ENCODE data around the gene QDPR.
"Not testable (repeated sequence)": the region's sequence is repeated elsewhere in the genome, so short reads cannot be mapped to it uniquely, and the experiment has no call there.

QDPR gene

DNA sequence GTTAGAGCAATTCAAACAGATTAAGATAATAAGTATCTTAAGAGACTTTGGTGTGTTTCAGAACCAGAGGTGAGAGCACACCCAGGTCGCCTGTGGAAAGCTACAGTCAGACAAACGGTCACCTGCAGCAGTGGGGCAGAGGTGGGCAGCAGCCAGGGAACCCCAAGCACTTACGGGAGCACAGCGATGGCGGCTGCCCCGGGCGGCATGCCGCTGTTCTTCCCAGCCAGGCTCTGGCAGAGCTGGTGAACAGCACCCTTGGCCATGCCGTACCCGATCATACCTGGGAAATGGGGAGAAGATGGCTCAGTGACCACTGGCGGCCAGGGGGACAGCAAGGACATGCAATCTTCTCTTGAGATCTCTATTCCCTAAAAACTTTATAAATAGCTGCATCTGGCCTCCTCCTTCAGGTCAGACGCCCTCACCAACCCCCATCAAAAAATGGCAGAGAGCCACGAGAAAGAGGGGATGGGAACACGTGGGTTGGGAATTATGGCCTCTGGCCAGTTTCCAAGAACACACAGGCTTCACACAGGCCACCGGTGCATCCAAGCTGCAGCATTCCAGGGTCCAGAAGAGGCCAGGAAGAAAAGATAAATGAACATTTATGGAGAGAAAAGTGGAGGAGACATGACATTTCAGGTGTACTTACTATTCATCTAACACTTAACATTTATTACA is 19.7 kb downstream of the QDPR start:
- DNase-seq (ENCODE audit: low read depth in 1 of 2, low spot score in 1 of 2), result no peak

DNA sequence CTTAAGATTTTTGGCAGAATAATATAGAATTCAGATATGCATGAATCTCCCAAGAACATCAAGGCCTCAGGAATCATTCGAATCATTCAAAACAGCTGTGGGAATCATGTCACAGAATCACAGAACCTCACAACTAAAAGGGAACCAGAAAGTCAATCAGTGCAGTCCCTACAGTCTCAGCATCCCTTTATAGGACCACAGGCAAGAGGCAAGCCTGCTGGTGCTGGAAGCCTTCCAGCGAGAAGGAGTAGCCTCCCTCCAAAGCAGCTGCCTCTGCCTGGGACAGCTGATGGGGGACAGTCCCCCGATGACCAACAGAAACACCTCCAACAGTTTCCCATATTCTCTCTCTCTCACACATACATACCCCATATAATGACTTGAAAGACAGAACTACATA is 20.7 kb downstream of the QDPR start:
- DNase-seq (ENCODE audit: low read depth in 1 of 2, low spot score in 1 of 2), result no peak

DNA sequence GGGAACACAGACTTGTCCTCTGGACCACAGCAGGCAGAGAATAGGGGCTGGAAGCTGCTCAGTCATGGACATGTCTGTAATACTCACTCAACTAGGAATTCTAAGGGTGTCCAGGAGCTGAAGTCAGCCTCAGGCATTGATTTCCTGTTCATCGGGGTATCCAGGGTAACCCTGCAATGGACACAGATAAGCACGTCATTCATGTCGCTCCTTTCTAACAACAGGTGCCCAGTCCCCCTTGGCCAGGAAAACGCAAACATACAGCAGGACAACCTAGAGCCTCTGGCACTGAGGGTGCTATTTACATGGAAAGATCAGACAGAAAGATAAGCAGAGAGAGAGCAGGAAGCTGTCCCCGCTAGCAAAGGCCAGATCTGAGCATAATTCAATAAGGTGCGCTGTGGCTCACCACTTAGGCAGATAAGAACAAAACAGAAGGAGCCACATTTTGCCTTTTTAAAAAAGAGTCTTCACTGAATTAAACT is 21.3 kb downstream of the QDPR start:
- no peak for DNase-seq (ENCODE audit: low read depth in 1 of 2, low spot score in 1 of 2)

DNA sequence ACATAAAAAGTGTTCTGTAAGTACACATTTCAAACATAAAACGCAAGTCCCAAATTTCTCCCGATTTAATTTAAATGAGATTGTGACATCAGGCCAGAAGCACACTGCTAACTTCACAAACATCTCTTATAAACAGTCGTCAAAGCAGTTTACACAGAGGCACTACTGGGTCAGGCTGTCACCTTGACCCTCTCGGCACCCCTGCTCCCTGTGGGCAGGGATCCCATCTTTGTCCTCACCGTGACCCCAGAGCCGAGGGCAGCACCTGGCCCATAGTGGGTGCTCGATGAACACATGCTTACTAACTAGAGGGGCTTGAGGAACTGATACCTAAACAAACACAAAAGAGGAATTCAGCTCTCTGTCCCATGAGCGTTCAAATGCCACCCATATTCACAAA is 22.2 kb downstream of the QDPR start:
- no peak for DNase-seq (ENCODE audit: low read depth in 1 of 2, low spot score in 1 of 2)

DNA sequence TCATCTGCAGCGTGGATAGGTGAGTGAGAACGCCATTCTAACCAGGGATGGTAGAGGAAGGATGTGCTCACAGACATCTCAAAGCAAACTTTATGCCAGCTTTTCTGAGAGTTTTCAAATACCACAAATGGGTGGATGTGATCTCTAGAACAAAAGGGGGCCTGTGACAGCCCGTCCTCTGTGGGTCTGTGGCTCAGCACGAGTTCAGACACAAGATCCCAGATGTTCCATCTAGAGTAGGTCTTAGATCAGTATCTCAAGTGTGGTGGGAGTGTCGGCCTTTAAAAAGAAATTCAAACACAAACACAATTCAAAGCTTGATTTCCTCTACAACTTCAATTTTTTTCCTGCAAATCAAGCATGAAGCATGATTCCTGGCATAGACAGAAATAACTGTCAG is 22.8 kb downstream of the QDPR start:
- DNase-seq (ENCODE audit: low read depth in 1 of 2, low spot score in 1 of 2), result no peak

DNA sequence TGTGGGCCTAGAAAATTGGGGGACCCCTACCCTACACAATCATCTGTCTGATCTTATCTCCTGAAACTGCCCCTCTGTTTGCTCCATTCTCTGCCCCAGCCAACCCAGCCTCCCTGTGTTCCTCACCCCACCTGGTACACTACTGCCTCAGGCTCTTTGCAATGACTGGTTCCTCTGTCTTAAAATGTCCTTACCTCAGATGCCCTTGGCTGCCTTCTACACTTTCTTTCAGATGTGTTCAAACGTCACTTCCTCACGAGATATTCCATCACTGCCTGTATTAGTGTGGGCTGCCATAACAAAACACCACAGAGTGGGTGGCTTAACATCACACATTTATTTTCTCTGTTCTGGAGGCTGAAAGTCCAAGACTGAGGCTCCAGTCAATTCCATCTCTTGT is 29.2 kb downstream of the QDPR start:
- no peak for DNase-seq (ENCODE audit: low read depth in 1 of 2, low spot score in 1 of 2)

DNA sequence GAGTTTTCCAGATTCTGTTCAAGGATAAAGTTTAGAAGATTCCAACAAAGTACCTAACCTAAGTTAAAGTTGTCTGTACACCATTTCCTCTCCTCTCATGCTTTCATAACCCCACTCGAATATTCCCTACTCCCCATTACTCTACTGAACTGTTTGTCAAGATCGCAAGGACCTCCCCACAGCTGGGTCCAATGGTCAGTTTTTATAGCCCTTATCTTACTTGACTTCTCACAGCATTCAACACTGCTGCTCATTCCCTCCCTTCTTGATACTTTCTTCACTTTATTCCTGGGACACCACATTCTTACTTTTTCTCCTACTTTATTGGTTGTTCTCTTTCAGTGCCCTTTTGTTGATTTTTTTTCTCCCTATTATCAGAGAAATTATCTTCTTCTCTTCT is 30.9 kb downstream of the QDPR start:
- DNase-seq (ENCODE audit: low read depth in 1 of 2, low spot score in 1 of 2), result no peak

DNA sequence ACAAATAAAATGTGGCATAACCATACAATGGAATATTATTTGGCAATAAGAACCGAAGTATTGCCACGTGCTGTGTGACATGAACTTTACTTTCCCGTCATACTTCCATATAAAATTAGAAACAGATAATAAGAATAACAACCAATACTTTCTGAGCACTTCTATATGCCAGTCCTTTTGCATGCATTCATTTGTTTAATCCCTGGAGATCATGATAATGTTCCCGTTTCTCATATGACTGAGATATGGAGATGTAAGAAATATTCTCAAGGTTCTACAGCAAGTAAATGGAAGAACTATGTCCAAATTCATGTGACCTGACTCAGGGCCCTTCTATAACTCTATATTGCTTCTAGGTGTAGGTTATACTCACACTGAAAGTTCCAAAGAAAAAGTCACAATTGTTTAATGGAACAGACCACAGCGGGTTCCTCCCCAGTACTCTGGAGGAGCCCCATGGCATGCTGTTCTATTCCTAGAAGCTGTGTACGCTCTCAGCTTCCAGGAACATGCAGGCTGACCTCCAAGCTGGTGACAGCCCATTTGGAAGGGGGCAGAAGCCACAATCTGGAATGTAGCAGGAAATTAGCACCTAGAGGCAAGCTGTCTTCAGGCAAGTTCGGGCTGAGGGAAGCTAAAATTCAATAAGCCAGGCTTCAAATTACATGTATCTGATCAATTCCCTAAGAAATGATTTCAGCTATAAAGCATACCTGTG is 31.5 kb downstream of the QDPR start:
- no peak for DNase-seq (ENCODE audit: low read depth in 1 of 2, low spot score in 1 of 2)

DNA sequence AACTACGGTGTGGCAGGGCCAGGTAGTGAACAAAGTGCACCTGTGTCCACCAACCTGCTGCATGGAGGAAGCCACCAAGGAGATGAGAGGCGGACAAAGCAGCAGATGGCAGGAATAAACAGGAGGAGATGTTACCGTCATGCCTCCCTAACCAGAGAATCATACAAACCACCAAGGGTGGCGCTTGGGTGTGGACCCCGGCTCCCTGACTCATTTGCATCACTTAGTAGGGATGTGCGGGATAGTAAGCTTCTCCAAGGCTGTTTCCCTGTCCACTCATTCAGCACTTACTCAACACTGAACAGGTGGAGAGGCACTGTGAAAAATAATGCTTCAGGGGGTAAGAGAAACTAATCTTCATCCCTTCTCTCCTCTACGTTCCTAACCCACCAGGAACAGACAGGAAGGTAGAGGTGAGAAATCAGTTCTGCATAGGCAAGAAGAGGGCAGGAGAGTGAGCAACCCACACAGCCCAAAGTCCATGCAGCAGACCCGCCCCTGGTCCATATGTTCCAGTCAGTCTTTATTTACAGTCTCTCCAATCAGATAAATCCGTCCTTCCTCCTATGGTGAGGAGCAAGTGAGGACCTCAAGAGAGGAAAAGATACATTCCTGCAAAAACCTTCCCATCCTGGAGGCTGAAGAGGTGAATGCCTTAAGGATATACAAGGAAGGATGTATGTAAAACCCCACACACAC is 34.0 kb downstream of the QDPR start:
- no peak for DNase-seq (ENCODE audit: low read depth in 1 of 2, low spot score in 1 of 2)

DNA sequence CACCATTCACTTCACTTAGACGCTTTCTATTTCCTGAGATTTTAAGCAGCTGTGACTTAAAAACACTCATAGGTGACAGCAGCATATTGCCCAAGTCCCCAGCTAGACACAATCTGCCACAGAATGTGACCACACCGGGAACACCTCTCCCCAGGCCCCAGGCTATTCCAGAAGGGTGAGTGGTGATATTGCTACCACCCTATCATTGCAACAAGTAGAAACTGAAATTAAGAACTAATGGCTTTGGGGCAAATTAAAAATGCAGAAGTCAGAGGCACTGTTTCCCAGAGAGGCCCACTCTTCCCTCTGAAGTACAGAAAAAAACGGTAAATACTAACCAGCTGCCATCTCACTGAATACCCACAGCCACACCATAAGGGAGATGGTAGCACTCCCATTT is 35.0 kb downstream of the QDPR start:
- no peak for DNase-seq (ENCODE audit: low read depth in 1 of 2, low spot score in 1 of 2)

DNA sequence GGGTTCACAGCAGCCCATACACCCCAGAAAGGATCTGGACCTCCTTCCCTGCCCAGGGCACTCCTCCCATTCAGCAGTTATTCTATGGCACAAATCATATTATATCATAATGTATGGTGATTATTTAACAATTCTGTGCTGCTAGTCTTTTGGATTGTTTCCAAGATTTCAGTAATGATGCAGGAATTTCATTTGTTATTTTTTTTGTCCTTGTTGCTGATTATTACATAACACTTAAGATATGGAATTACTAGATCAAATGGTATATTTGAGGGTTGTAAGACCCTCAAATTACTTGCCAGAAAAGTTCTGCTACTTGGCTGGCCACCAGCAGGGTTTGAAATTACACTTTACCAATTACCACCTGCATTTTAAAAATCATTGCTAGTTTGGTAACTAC is 36.4 kb downstream of the QDPR start:
- no peak for DNase-seq (ENCODE audit: low read depth in 1 of 2, low spot score in 1 of 2)

DNA sequence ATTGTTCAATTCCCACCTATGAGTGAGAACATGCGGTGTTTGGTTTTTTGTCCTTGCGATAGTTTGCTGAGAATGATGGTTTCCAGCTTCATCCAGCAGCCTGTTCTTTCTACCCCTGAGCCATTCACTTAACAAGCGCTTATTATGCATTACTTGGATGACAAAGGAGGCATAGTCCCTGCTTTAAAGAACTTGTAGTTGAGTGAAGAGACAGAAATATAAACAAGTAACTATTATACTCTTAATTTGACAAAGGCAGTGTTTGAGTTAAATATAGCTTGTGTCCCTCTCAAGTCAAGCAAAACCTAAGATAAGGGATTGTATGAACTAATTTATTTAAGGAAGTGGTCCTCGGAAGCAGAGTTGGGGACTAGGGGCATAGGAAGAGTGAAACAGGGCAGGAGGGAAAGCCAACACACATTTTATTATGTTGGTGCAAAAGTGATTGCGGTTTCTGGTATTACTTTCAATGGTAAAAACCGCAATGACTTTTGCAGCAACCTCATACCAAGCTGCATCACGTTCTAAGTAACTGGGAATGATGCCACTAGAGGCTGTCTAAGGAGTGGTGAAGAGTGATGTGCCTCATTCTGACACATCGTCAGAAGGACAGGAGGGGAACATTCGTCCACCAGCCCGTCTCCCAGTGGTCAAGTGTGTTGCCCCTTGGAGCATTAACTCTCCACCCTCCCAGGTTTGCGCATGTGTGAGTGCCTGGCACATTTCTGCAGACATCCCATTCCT is 41.8 kb downstream of the QDPR start:
- no peak for DNase-seq (ENCODE audit: low read depth in 1 of 2, low spot score in 1 of 2)

DNA sequence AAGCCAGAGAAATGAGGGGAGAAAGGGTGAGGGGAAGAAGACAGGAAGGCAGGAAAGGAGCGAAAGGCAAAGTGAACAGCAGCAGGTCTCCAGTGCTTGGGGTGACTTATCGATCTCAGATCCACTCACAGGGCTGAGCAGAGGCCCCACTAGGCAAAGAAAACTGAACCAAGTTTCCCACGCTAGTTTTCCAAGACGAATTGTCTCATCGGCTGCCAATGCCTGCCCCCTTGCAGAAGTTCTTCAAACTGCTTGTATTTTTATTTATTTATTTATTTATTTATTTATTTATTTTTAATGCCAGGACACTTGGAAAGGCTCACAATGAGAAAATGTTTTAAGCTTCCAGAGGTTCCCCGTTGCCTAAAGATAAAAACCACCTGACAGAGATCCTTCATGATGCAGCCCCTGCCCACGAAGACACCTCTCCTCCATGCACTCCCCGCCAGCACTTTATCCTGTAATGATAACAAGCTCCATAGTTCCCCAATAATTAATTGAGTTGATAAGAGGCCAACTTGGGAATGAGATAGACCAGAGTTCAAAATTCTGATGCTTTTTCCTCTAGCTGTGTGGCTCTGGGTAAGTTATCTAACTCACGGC is 43.2 kb downstream of the QDPR start:
- DNase-seq (ENCODE audit: low read depth in 1 of 2, low spot score in 1 of 2), result no peak

DNA sequence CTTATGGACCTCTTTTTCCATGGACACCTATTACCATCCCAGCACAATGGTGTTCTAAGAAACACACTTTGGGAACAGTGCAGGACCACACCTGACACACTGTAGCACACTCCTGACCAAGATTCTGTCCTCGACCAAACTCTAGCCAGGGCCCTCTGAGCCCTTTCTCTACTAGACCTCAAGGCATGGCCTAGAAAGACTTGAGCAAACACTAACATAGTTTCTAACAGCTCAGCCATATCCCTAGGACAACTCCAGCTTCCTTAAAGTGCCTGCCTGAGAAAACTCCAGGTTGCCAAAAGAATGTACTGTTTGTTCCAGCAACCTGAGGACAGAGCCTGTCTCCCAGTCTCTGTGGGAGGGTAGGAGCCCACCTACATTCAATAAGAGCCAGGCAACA is 48.3 kb downstream of the QDPR start:
- DNase-seq (ENCODE audit: low read depth in 1 of 2, low spot score in 1 of 2), result no peak

DNA sequence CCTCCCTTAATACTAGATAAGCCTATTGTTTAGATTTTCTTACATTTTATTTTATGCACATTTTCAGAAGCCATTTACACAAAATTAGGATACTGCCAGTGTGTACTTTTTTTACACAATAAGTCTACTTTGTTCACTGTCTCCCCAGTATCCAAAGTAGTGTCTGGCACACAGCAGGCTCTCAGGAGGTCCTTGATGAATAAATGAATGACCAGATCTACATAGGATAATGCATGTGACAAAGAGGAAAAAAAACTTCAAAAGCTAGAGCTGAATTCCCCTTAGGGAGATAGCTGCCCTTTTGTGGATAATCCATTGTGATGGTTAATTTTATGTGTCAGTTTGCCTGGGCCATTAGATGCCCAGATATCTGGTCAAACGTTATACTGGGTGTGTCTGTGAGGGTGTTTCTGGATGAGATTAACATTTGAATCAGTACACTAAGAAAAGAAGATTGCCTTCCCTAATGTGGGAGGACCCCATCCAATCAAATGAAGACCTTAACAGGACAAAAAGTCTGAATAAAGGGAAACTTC is 61.6 kb downstream of the QDPR start:
- no peak for DNase-seq (ENCODE audit: low read depth in 1 of 2, low spot score in 1 of 2)

DNA sequence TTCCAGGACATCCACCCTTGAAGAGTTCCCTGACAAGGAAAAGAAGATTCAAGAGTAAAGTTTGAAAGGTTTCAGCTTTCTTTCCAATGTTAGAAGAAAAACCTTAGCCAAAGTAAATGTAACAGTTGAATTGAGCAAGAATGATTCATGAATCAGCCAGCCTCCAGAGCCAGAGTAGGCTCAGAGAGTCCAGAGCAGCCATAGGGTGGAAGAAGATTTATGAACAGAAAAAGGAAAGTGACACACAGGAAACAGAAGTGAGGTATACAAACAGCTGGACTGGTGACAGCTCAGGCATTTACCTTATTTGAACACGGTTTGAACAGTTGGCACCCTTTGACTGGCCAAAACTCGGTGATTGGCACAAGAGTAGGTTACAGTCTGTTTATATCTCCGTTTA is 63.2 kb downstream of the QDPR start:
- DNase-seq (ENCODE audit: low read depth in 1 of 2, low spot score in 1 of 2), result no peak

DNA sequence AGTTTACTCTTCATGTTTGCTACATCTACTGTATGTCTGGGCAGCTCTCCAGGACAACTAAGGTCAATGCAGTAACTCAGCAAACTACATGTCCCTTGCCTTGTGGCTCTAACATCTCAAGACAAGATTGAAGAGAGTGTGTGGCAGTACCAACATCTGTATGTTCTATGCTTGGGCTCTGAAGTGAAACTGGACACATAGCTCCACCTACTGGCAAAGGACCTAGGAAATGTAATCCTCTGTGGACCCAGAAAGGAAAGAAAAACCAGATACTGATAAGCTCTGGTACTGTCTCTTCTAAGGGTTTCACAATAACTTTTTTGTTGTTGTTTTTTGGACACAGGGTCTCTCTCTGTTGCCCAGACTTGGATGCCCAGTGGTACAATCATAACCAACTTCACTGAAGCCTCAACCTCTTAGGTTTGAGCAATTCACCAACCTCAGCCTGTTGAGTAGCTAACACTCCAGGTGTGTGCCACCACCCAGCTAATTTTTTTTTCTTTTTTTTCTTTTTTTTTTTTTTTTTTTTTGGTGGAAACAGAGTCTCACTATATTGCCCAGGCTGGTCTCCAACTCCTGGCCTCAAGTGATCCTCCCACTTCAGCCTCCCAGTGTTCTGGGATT is 64.1 kb downstream of the QDPR start:
- peak in 1 of 2 donors; percentile 6 for DNase-seq (ENCODE audit: low read depth in 1 of 2, low spot score in 1 of 2)

DNA sequence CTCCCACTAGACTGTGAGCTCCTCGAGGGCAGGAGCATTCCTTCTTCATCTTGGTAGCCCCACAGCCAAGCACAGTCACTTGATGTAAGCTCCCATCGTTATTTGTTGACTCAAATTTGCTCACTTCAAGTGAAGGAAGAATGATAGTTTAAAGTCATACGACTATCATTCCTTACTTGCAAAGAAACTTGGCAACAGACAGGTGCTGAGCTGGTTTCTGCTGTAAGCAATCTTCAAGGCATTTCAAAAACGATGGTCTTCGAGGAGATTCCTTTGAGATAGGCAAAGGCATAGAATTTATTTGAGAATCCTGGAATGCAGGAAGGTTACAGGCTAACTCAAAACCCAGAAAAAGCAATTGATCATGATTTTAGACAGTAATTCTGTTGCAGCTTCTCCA is 64.8 kb downstream of the QDPR start:
- DNase-seq (ENCODE audit: low read depth in 1 of 2, low spot score in 1 of 2), result no peak

DNA sequence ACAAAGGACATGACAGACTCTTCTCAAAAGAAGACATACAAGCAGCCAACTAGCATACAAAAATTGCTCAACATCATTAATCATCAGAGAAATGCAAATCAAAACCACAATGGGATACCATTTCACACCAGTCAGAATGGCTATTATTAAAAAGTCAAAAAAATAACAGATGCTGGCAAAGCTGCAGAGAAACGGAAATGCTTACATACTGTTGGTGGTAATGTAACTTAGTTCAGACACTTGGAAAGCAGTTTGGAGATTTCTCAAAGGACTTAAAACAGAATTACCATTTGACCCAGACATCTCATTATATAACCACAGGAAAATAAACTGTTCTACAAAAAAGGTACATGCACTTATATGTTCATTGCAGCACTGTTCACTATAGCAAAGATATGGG is 69.4 kb downstream of the QDPR start:
- DNase-seq (ENCODE audit: low read depth in 1 of 2, low spot score in 1 of 2), result not testable (repeated sequence)

DNA sequence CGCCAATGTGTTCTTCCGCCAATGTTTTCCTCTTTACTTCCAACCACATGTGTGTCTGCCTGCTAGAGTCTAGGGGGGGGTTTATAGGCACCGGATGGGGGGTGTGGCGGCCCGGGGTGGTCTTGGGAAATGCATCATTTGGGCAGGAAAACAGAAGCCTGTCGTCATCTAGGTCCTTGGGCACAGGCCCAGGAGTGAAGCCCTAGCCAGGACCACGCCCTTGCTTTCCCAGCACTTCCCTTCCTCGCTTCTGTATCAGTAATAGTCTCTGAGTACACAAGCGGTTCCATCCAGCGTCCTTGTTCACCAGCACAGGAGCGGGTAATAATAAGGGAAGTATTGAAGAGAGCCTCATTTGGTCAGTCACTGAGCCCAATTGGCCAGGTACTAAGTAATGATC is 74.5 kb downstream of the QDPR start:
- DNase-seq (ENCODE audit: low read depth in 1 of 2, low spot score in 1 of 2), result no peak

DNA sequence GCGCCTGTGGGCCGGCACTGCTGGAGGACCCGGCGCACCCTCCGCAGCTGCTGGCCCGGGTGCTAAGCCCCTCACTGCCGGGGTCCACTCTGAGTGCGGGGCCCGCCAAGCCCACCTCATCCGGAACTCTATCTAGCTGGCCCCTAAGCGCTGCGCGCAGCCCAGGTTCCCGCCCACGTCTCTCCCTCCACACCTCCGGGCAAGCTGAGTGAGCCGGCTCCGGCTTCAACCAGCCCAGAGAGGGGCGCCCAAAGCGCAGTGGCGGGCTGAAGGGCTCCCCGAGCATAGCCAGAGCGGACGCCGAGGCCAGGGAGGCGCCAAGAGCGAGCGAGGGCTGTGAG is 75.2 kb downstream of the QDPR start:
- no peak for DNase-seq (ENCODE audit: low read depth in 1 of 2, low spot score in 1 of 2)

Measured in activated T-helper 1 cell treated with anti-CD3 and anti-CD28 coated beads, Interleukin-2, amount 50 U/mL, for 16 hours (primary cell).